GM12874 (cell line): ENCODE data around the gene LAGE3.

Experiments used
- TF ChIP-seq, protein P1 (sequence below): IDR thresholded peaks from 2 replicates; pipeline ENCODE4 v1.5.1; 2011; ENCODE audit warnings: low read depth, mild to moderate bottlenecking, control low read depth, low read length, moderate library complexity; ENCODE audit not compliant: insufficient read depth

LAGE3 gene

DNA sequence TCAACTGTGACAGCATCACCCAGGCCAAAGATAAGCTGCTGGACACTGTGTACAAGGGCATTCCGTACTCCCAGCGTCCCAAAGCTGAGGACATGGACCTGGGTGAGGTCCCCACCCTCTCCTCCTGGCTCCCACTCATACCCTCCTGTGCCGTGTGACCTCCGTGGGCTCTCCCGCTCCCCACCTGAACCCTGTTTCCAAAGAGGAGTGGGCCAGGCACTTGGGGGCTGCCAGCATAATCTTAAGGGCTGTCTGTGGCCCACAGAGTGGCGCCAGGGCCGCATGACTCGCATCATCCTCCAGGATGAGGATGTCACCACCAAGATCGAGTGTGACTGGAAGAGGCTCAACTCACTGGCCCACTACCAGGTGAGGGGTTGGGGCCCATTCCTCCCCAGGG lies 10.0 kb downstream of the LAGE3 start:
- TF ChIP-seq, protein P1, sequence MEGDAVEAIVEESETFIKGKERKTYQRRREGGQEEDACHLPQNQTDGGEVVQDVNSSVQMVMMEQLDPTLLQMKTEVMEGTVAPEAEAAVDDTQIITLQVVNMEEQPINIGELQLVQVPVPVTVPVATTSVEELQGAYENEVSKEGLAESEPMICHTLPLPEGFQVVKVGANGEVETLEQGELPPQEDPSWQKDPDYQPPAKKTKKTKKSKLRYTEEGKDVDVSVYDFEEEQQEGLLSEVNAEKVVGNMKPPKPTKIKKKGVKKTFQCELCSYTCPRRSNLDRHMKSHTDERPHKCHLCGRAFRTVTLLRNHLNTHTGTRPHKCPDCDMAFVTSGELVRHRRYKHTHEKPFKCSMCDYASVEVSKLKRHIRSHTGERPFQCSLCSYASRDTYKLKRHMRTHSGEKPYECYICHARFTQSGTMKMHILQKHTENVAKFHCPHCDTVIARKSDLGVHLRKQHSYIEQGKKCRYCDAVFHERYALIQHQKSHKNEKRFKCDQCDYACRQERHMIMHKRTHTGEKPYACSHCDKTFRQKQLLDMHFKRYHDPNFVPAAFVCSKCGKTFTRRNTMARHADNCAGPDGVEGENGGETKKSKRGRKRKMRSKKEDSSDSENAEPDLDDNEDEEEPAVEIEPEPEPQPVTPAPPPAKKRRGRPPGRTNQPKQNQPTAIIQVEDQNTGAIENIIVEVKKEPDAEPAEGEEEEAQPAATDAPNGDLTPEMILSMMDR = no peak

DNA sequence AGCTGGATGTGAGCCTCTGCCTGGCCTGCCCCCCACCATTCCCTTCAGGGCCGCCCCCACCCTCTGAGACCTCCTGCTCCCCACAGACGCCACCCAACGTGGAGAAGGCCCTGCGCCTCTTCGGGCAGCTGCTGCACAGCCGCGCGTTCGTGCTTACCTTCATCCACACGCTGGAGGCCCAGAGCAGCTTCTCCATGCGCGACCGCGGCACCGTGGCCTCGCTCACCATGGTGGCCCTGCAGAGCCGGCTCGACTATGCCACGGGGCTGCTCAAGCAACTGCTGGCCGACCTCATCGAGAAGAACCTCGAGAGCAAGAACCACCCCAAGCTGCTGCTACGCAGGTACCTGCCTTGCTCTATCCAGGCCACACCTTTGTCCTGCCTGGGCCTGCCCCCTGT lies 10.9 kb downstream of the LAGE3 start:
- TF ChIP-seq, protein P1 = no peak

DNA sequence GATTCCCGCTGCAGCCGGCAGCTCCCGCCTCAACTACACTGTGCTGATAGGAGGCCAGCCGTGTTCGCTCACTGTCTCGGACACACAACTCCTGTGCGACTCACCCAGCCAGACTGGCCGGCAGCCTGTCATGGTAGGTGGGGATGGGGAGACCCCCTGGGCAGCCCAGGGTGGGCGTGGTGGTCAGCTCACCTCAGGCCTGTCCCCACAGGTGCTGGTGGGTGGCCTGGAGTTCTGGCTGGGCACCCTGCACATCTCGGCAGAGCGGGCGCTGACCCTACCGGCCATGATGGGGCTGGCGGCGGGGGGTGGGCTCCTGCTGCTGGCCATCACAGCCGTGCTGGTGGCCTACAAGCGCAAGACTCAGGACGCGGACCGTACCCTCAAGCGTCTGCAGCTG lies 11.5 kb downstream of the LAGE3 start:
- TF ChIP-seq, protein P1 = no peak

DNA sequence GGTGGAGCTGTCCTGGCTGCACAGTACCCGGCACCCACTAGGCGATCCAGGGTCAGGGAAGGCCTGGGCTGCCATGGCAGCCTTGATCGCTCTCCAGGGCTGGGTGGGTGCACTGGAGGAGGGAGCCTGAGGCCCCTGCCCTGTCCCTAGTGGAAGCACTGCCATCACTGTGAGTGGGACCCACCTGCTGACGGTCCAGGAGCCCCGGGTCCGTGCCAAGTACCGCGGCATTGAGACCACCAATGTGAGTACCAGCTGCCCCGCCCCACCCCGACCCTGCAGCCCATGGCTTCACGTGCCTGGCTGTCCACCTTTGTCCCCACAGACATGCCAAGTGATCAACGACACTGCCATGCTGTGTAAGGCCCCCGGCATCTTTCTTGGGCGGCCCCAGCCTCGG lies 12.2 kb downstream of the LAGE3 start:
- TF ChIP-seq, protein P1 = no peak

DNA sequence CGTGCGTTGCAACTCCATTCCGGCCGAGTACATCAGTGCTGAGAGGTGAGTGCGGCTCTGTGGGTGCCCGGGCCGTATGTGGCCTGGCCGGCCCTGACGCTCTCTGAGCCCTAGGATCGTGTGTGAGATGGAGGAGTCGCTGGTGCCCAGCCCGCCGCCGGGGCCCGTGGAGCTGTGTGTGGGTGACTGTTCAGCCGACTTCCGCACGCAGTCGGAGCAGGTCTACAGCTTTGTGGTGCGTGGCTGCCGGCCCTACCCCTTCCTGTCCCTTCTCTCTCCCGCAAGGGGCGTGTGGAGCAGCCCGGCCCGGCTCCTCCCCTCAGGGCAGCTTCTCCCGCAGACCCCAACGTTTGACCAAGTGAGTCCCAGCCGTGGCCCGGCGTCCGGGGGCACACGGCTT lies 13.0 kb downstream of the LAGE3 start:
- TF ChIP-seq, protein P1 = no peak

DNA sequence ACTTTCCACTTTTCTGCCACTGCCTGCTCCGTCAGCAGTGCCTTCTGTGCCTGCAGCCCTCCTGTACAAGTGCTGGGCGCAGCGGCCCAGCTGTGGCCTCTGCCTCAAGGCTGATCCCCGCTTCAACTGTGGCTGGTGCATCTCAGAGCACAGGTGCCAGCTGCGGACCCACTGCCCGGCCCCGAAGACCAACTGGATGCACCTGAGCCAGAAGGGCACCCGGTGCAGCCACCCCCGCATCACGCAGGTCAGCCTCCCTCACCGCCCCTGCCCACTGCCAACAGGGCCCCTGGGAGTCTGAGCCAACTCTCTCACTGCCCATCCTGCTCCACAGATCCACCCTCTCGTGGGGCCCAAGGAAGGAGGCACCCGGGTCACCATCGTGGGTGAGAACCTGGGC lies 13.5 kb downstream of the LAGE3 start:
- TF ChIP-seq, protein P1 = no peak

DNA sequence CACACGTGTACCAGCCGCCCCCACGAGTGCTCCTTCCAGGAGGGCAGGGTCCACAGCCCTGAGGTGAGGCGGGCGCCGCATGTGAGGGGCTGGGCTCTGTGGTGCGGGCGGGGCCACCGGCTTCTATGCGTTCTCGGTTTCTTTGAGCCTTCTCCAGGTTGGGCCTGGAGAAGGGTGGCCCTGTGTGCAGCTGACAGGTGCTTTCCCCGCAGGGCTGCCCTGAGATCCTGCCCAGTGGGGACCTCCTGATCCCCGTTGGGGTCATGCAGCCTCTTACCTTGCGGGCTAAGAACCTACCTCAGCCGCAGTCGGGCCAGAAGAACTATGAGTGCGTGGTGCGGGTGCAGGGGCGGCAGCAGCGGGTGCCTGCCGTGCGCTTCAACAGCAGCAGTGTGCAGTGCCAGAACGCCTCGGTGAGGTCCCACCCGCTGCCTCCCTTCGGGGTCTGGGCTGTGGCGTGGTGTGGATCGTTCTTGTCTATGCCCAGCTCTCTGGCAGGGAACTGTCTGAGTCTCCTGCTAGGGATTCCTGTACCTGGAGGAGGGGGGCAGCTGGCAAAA lies 14.2 kb downstream of the LAGE3 start:
- TF ChIP-seq, protein P1 = no peak

DNA sequence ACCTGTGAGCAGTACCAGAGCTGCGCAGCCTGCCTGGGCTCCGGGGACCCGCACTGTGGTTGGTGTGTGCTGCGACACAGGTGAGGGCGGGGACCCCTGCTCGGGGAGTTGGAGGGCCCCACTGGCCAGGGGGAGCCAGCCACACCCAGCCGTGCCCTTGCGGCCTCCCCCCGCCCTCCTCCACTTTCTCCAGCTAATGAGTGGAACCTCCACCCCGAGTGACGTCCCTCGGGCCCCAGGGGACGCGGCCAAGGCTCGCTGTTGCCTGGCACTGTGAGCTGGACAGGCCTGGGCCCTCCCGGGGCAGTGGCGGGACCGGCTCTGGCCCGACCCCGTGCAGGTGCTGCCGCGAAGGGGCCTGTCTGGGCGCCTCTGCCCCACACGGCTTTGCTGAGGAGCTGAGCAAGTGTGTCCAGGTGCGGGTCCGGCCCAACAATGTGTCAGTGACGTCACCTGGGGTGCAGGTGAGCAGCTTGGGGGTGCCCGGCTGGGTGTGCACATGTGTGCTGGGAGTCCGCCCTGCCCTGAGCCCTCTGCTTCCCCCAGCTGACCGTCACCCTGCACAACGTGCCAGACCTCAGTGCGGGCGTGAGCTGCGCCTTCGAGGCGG lies 15.4 kb downstream of the LAGE3 start:
- TF ChIP-seq, protein P1 = no peak
